Naive thymus-derived CD4-positive, alpha-beta T cell (primary cell): Measurements from ENCODE around the gene SEMA3D. TPM values are rescaled to one million over a fixed set of nuclear protein-coding genes. Genes with fewer than 3 reads are reported as not detected.
"Not testable (repeated sequence)": the region's sequence is repeated elsewhere in the genome, so short reads cannot be mapped to it uniquely, and the experiment has no call there.

ENCODE experiments used
- ATAC-seq: fragments of 150-1000 bp; cut with Tn5 transposase; 2 replicates; pipeline ENCODE4 v1.10.0; 2021; ENCODE audit warnings: mild to moderate bottlenecking, moderate library complexity
- CTCF ChIA-PET: fragments of 350-600 bp; sonication (Branson Sonifier 250); formaldehyde crosslinking; loops from one replicate; lab custom pipeline; 2021; ENCODE audit warnings: antibody characterized with exemption; lab: Charles Lee
- POLR2A ChIA-PET: fragments of 350-600 bp; sonication (Branson Sonifier 250); formaldehyde crosslinking; loops from one replicate; lab custom pipeline; 2021; ENCODE audit warnings: antibody characterized with exemption, inconsistent platforms; lab: Charles Lee
- DNase-seq, 9 donors: peaks; one replicate each; pipeline versions ENCODE4 v3.0.0 to v3.0.0-alpha.2; 2020 to 2022; ENCODE audit warnings: mixed read lengths in 1 of 9
- H3K27ac ChIP-seq: one replicate; pipeline ENCODE4 v1.7.0; 2013; ENCODE audit warnings: mild to moderate bottlenecking, low read depth, low read length, moderate library complexity
- H3K27me3 ChIP-seq, 2 donors: one replicate each; pipeline ENCODE4 v1.7.0; 2013; ENCODE audit warnings: low read length in 2 of 2, mild to moderate bottlenecking in 2 of 2, moderate library complexity in 2 of 2; ENCODE audit not compliant: control insufficient read depth in 2 of 2, insufficient read depth in 2 of 2
- H3K36me3 ChIP-seq, 3 experiments: 1 replicate in 2 of 3; 2 replicates in 1 of 3; pipeline ENCODE4 v1.7.0; 2013; ENCODE audit warnings: low read length in 3 of 3, mild to moderate bottlenecking in 3 of 3, moderate library complexity in 1 of 3; ENCODE audit not compliant: insufficient read depth in 3 of 3, control insufficient read depth in 2 of 3
- H3K4me1 ChIP-seq, 2 donors: one replicate each; pipeline ENCODE4 v1.7.0; 2013; ENCODE audit warnings: low read length in 2 of 2, mild to moderate bottlenecking in 2 of 2, moderate library complexity in 1 of 2; ENCODE audit not compliant: control insufficient read depth in 2 of 2, insufficient read depth in 2 of 2
- H3K4me3 ChIP-seq: 2 replicates; pipeline ENCODE4 v1.7.0; 2013; ENCODE audit warnings: mild to moderate bottlenecking, low read length
- H3K9me3 ChIP-seq, 3 experiments: 1 replicate in 2 of 3; 2 replicates in 1 of 3; pipeline ENCODE4 v1.7.0; 2013; ENCODE audit warnings: low read length in 3 of 3; ENCODE audit not compliant: control insufficient read depth in 2 of 3
- H3K27ac Mint-ChIP-seq, 9 donors: one replicate each; pipeline ENCODE4 v1.8.0; 2020 to 2022; ENCODE audit warnings: mixed read lengths in 9 of 9, mild to moderate bottlenecking in 8 of 9, moderate library complexity in 5 of 9, inconsistent platforms in 2 of 9
- H3K27me3 Mint-ChIP-seq, 5 donors: one replicate each; pipeline ENCODE4 v1.8.0; 2021 to 2022; ENCODE audit warnings: mixed read lengths in 5 of 5, mild to moderate bottlenecking in 1 of 5
- H3K36me3 Mint-ChIP-seq, 5 donors: one replicate each; pipeline ENCODE4 v1.8.0; 2020 to 2022; ENCODE audit warnings: mixed read lengths in 5 of 5, mild to moderate bottlenecking in 3 of 5, inconsistent platforms in 1 of 5
- H3K4me1 Mint-ChIP-seq, 7 donors: one replicate each; pipeline ENCODE4 v1.8.0; 2020 to 2022; ENCODE audit warnings: mixed read lengths in 7 of 7, mild to moderate bottlenecking in 3 of 7, inconsistent platforms in 1 of 7
- H3K4me3 Mint-ChIP-seq, 10 donors: one replicate each; pipeline ENCODE4 v1.8.0; 2020 to 2022; ENCODE audit warnings: mild to moderate bottlenecking in 10 of 10, mixed read lengths in 10 of 10, moderate library complexity in 6 of 10, inconsistent platforms in 2 of 10
- H3K9me3 Mint-ChIP-seq, 11 donors: one replicate each; pipeline ENCODE4 v1.8.0; 2020 to 2022; ENCODE audit warnings: mixed read lengths in 11 of 11, mild to moderate bottlenecking in 4 of 11, inconsistent platforms in 1 of 11, moderate library complexity in 1 of 11
- intact Hi-C, 2 donors: fragments of 100-400 bp; cut with micrococcal nuclease; formaldehyde crosslinking; loops; one replicate each; pipeline ENCODE4 v1.15.1; 2023
- polyA plus RNA-seq, 2 donors: library from polyadenylated mRNA; unstranded; fragments of 300-500 nt; fragmentation: Illumina TruSeq; gene quantifications; one replicate each; pipeline ENCODE4 v1.2.3, GENCODE V29; 2021
- total RNA-seq, 6 experiments: library from RNA in 5 of 6; stranded (reverse) in 5 of 6; gene quantifications; 1 replicate in 5 of 6; 2 replicates in 1 of 6; pipeline ENCODE4 v1.2.3 and lab custom pipeline; 2021 to 2026

SEMA3D gene
- total and polyA plus RNA-seq, 7 experiments from 2014 or later = not detected

DNA sequence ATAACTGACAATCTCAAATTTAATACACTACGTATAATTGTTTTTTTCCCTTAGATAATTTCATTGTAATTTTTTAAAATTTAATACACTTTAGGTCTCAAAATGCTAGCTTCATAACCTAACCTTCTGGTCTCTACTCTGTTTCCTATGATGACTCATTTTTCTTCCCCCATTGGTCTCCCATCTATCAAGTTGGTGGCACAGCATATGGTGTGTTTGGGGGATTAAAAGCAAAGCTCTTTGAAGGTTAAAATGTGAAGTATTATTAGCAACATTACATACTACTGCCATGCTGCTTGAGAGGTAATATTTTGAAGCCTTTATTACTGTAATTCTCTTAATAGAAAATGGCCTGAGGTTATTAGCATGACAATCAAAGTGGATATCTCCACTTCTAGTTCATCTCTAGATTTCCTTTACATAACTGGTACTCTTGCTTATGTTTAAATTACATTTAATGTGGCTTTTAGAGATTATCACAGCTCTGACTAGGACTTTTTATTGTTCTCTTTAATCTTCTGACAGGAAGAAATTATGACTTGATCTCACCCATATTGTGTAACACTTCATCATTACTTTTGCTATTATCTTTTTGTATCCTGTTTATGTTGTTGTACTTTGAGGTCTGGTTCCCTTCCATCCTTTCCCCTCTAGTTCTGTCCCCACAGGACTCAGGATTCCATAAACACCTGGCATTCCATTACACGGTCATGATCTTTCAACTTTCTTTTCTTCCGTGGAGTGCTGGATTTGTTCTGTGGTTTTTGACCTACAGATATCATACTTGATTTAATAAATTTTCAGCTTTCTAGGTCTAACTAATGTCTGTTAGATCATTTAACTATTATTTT, 185.1 kb downstream of the SEMA3D start:
- no peaks in the 10 kb centered on the region for H3K36me3 Mint-ChIP-seq
- intact Hi-C loops = no loop called here
- H3K9me3 Mint-ChIP-seq = no peaks in the 10 kb centered on the region
- ChIA-PET POLR2A (no interaction called here), CTCF (interaction anchor here (0.6 kb wide), 1 partner anchor 1052 kb away, joined by 3 read pairs; no protein-coding TSS in a partner anchor)
- no peak overlapping the region for H3K4me3 ChIP-seq
- H3K27ac Mint-ChIP-seq = no peak overlapping the region
- no peaks in the 10 kb centered on the region for H3K36me3 ChIP-seq
- ATAC-seq = no peak
- H3K4me1 Mint-ChIP-seq = peaks cover 0 to 7% (median 0%) of the 10 kb centered on the region in 7 donors
- H3K27me3 Mint-ChIP-seq = peaks cover 0 to 10% (median 3%) of the 10 kb centered on the region in 5 donors
- no peaks in the 10 kb centered on the region for H3K9me3 ChIP-seq
- no peaks in the 10 kb centered on the region for H3K4me1 ChIP-seq
- no peak overlapping the region for H3K27ac ChIP-seq
- H3K27me3 ChIP-seq = no peaks in the 10 kb centered on the region
- no peak overlapping the region for H3K4me3 Mint-ChIP-seq
- no peak for DNase-seq

DNA sequence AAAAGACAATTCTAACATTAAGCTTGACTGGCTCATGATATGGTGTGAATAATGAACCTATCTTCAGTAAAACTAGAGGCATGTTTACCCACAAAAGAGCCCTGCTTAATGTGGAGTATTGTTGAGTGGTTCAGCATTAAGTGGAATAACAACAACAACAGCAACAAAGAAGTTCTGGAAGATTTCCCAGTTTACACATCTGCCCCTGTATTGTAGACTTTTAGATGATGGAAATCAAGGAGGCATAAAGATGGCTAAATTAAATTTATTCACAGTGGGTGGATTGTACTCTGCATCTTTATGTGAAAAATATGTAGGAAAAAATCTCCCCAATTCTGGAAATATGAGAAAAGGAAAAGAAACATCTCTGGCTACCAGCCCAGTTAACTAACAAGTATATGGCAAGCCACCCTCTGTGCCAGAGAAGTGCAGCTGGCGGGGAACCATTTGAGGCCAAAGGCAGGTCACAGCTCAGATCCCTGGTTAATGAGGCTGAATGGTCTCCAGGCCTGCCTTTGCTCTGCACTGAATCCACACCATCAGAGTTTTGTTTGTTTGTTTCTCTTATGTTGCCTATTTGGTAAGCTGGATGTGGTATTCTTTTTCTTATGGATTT, 186.0 kb downstream of the SEMA3D start:
- ChIA-PET POLR2A (no interaction called here), CTCF (no interaction called here)
- Histone ChIP-seq H3K27ac (no peak overlapping the region), H3K27me3 (no peaks in the 10 kb centered on the region), H3K9me3 (no peaks in the 10 kb centered on the region), H3K4me3 (no peak overlapping the region), H3K36me3 (no peaks in the 10 kb centered on the region), H3K4me1 (no peaks in the 10 kb centered on the region)
- no peak for ATAC-seq
- Mint-ChIP-seq H3K4me1 (peaks cover 0 to 7% (median 0%) of the 10 kb centered on the region in 7 donors), H3K4me3 (no peak overlapping the region), H3K36me3 (no peaks in the 10 kb centered on the region), H3K27ac (no peak overlapping the region), H3K9me3 (no peaks in the 10 kb centered on the region), H3K27me3 (peaks cover 0 to 10% (median 3%) of the 10 kb centered on the region in 5 donors)
- intact Hi-C loops = no loop called here
- DNase-seq = no peak

DNA sequence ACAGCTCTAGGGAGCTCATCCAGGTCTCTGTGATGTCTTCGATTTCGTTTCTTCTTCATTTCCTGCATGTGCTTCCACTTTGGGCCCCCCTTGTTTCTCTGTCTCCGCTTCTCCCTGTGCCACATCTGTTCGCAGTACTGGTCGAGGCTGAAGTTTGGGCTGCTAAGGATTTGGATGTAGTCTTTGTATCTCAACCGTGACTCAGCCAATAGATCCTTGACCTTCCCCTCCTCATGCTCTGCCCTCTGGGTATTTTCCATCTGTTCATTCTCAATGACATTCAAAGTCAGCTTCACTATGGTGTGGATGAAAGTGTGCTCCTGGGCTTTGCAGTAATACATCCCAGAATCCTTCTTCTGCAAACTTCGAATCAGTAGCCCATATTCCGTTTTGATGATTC, 187.4 kb downstream of the SEMA3D start:
- ATAC-seq (no peak), DNase-seq (no peak)
- no peaks in the 10 kb centered on the region for H3K4me1 ChIP-seq
- H3K27ac ChIP-seq = no peak overlapping the region
- H3K4me3 ChIP-seq = no peak overlapping the region
- Mint-ChIP-seq H3K27me3 (peaks cover 0 to 10% (median 3%) of the 10 kb centered on the region in 5 donors), H3K9me3 (no peaks in the 10 kb centered on the region), H3K4me1 (peaks cover 0 to 7% (median 0%) of the 10 kb centered on the region in 7 donors), H3K4me3 (no peak overlapping the region), H3K27ac (no peak overlapping the region), H3K36me3 (no peaks in the 10 kb centered on the region)
- H3K27me3 ChIP-seq = no peaks in the 10 kb centered on the region
- intact Hi-C loops = no loop called here
- ChIA-PET CTCF (no interaction called here), POLR2A (no interaction called here)
- no peaks in the 10 kb centered on the region for H3K9me3 ChIP-seq
- H3K36me3 ChIP-seq = no peaks in the 10 kb centered on the region

DNA sequence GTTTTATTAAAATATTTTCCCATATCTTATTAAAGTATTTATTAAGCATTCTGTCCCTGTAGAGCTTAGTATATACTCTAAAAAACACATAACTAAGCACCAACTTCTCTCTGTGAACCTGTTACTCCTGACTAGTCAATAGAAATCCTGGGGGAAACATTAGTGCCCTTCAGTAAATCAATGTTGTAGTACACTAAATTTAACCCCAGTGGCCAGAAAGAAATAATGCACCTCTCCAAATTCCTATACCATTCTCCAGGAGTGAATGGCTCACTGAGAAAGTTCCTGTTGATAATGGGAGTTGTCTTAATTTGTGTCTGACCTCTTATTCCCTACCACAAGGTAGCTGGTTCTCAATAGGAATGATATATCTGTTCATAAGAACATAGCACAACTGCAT, 188.2 kb downstream of the SEMA3D start:
- H3K4me3 ChIP-seq = no peak overlapping the region
- POLR2A ChIA-PET = no interaction called here

DNA sequence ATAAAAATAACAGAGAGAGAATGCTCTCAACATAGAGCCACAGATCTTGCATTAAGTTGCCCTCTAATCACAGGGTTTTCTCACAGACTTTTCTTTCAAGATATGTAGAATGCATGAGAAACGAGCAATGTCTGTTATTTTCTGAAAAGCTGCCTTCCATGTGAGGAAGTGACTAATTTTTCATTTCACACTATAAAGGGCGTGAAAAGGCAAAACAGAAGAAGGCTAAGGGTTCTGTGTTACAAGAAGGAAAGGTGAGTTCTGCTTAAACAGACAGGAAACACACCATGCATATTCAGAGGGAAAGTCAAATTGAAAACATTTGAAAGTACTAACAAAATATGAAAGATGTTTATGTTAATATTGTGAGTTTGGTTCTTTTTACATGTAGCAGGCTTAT, 189.2 kb downstream of the SEMA3D start:
- H3K4me3 ChIP-seq = no peak overlapping the region
- H3K27ac ChIP-seq = no peak overlapping the region
- DNase-seq (no peak), ATAC-seq (no peak)
- H3K9me3 Mint-ChIP-seq = no peaks in the 10 kb centered on the region
- H3K4me1 Mint-ChIP-seq = peaks cover 0 to 7% (median 0%) of the 10 kb centered on the region in 7 donors
- H3K36me3 Mint-ChIP-seq = no peaks in the 10 kb centered on the region
- no peak overlapping the region for H3K4me3 Mint-ChIP-seq
- H3K36me3 ChIP-seq = no peaks in the 10 kb centered on the region
- H3K27me3 ChIP-seq = no peaks in the 10 kb centered on the region
- POLR2A ChIA-PET = no interaction called here
- no peaks in the 10 kb centered on the region for H3K9me3 ChIP-seq
- CTCF ChIA-PET = no interaction called here
- intact Hi-C loops = no loop called here
- no peak overlapping the region for H3K27ac Mint-ChIP-seq
- H3K27me3 Mint-ChIP-seq = peaks cover 0 to 15% (median 3%) of the 10 kb centered on the region in 5 donors
- no peaks in the 10 kb centered on the region for H3K4me1 ChIP-seq

More for the DNA sequence above, 188.2 kb downstream of the SEMA3D start:
- H3K4me1 Mint-ChIP-seq = peaks cover 0 to 7% (median 0%) of the 10 kb centered on the region in 7 donors
- Histone ChIP-seq H3K4me1 (no peaks in the 10 kb centered on the region), H3K27ac (no peak overlapping the region), H3K27me3 (no peaks in the 10 kb centered on the region), H3K36me3 (no peaks in the 10 kb centered on the region), H3K9me3 (no peaks in the 10 kb centered on the region)
- no peak overlapping the region for H3K27ac Mint-ChIP-seq
- DNase-seq (no peak), ATAC-seq (no peak)
- no peaks in the 10 kb centered on the region for H3K36me3 Mint-ChIP-seq
- H3K4me3 Mint-ChIP-seq = no peak overlapping the region
- H3K27me3 Mint-ChIP-seq = peaks cover 0 to 15% (median 3%) of the 10 kb centered on the region in 5 donors
- no peaks in the 10 kb centered on the region for H3K9me3 Mint-ChIP-seq
- intact Hi-C loops = no loop called here
- CTCF ChIA-PET = no interaction called here

DNA sequence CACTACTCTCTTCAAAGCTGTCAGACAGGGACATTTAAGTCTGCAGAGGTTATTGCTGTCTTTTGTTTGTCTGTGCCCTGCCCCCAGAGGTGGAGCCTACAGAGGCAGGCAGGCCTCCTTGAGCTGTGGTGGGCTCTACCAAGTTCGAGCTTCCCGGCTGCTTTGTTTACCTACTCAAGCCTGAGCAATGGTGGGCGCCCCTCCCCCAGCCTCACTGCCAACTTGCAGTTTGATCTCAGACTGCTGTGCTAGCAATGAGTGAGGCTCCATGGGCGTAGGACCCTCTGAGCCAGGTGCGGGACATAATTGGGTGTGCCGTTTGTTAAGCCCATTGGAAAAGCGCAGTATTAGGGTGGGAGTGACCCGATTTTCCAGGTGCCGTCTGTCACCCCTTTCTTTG, 193.9 kb downstream of the SEMA3D start:
- H3K4me1 Mint-ChIP-seq, H3K36me3 Mint-ChIP-seq: not testable (repeated sequence)

More for the DNA sequence above, 193.9 kb downstream of the SEMA3D start:
- H3K27ac Mint-ChIP-seq, H3K9me3 ChIP-seq, H3K27me3 Mint-ChIP-seq, H3K27ac ChIP-seq, H3K9me3 Mint-ChIP-seq, CTCF ChIA-PET, H3K4me3 ChIP-seq, intact Hi-C loops, H3K4me1 ChIP-seq, DNase-seq, POLR2A ChIA-PET, H3K27me3 ChIP-seq, H3K4me3 Mint-ChIP-seq, H3K36me3 ChIP-seq, ATAC-seq: not testable (repeated sequence)
